ENCODE data around the gene ATP8A1.
A peak's percentile ranks its signal among the peaks of the same experiment; 100 is the strongest.

The ATP8A1 gene

DNA sequence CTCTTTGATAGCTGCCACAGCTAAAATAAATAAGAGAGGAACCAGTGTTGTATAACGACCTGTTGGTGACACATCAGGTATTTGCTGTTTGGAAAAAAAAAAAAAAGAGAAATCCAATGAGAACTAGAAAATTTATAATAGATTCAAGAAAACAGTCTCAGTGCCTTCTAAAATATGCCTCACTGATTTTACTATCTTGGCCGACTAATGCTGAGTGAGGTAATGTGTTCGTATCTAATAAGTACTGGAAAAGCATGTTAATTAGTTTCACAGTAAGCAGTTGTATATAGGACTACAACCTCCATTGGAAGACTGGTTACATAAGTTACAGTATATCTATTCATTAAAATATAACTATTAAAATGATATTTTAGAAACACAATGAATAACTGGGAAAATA lies 32.4 kb downstream of the ATP8A1 start:
- no peak for DNase-seq

- DNase-seq = no peak
Observed at GRCh38 chr4:42618023-42618422, 38.9 kb downstream of the ATP8A1 start.

DNA sequence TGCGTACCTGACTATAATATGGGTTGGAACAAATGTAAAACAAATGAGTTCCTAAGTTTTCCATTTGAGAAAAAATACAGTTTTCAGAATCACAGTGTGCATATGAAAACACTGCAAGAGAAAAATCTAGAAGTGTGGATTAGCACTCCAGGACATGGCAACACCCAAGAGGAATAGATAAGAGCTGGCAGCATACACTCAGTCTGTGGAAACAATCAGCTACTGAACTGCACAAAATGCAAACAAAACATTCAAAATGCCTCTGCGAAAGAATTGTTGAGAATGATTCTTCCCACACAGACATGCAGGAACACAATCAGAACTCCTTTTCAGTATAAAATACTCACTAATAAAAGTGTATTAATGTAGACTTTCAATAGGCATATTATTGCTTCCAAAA lies 39.9 kb downstream of the ATP8A1 start:
- DNase-seq = no peak

GRCh38 chr4:42616572-42616971 lies 40.3 kb downstream of the ATP8A1 start:
- no peak for DNase-seq

DNA sequence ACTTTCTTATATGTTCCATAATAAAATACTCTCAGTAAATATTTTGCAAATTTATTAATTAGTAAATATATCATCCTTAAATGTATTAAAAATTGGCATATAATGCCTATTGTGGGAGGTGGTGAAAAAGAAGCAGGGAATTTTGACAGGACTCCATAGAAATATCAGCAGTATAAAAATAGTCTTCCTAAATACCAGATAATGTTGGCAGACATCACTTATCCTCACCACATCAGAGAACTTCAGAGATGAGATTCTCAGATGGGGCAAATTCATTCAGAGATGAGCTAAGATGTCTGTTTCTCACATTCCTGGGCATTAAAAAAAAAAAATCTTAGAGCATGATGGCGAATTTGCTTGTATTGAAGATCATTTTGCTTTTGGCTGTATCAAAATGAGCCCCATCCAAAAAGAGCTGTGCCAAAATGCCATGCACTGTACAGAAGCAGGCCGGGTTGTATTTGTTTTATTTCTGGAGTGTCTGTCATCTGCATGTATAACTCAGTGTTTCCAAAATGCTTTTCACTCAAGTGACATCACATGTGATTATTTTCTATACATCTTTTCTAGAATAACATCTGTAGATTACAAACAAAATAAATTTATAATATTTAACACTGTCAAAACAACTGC lies 41.7 kb downstream of the ATP8A1 start:
- DNase-seq = no peak

GRCh38 chr4:42612898-42613297 lies 44.0 kb downstream of the ATP8A1 start:
- DNase-seq = no peak

DNA sequence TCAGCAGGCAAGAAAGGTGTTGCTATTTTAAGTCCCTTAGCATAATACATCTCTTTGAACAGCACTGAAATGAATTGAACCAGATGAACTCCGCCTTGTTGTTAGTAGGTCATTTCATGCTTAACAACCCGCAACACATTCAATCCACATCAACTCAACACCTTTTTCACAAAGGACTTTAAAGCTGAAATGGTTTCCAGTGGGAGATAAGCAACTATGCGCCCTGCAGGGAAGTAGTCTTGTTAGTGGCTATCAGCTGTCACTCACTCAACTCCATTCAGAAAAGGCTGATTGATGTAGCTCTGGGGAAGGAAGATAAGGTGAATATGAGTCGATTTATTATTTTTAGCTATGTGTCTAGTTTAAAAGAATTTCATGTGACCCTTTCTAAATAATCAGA lies 46.0 kb downstream of the ATP8A1 start:
- DNase-seq = no peak

GRCh38 chr4:42609051-42609450 lies 47.9 kb downstream of the ATP8A1 start:
- DNase-seq = no peak

- no peak for DNase-seq
Observed at GRCh38 chr4:42608551-42608950, 48.4 kb downstream of the ATP8A1 start.

GRCh38 chr4:42607011-42607726 lies 49.7 kb downstream of the ATP8A1 start:
- DNase-seq = no peak

DNA sequence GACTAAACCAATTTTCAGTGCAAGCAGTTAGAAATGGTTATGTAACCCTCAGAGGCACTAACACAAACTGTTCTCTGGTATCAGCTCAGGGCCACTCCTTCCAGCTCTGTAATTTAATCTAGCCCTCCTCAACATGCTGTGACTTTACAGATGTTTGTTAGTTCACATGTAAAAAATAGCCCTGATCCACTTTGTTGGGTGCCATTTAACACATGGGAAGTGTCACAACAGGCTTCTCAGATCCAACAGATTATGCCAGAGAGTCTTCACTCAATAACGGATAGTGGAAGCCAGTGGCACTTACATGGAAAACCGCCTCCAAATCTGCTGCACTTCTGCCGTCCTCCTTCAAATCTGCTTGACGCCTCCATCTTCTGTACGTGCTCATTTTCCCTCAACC lies 51.6 kb downstream of the ATP8A1 start:
- no peak for DNase-seq

GRCh38 chr4:42603862-42604261 lies 53.0 kb downstream of the ATP8A1 start:
- no peak for DNase-seq

DNA sequence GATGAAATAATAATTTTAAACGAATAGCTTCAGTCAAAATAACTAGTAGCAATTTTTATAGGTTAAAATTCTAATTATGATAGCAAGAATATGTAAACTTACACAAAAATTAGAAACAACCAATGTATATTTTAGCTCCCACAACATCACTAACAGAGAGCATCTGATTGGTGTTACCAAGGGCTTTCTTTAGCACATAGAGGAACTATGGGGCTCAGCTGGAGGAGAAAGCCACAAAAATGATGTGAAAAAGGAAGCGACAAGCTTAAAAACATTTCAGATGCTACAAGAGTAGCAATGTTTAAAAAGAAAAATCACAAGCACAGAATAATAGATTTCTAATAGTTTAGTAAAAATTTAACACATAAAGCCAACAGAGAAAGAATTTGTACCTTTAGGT lies 56.3 kb downstream of the ATP8A1 start:
- DNase-seq = no peak

DNA sequence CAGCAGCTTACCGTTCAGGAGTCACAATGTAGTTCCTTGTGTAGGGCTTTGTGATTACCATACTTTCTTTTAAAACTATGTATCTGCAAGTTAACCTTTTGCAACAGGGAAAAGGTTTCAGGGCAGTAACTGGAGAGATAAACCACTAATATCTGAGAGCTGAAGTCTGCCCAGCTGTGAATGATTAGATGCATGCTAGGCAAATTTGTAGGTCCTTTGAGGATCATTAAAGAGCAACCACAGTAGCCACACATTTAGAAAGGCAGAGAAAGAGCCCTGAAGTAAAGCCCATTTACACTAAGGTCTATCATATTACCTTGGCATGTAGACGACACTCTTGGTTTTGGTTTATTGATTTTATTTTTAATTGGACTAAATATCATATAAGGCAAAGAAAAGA lies 60.0 kb downstream of the ATP8A1 start:
- DNase-seq = no peak

- no peak for DNase-seq
Observed at GRCh38 chr4:42594888-42595287, 62.0 kb downstream of the ATP8A1 start.

DNA sequence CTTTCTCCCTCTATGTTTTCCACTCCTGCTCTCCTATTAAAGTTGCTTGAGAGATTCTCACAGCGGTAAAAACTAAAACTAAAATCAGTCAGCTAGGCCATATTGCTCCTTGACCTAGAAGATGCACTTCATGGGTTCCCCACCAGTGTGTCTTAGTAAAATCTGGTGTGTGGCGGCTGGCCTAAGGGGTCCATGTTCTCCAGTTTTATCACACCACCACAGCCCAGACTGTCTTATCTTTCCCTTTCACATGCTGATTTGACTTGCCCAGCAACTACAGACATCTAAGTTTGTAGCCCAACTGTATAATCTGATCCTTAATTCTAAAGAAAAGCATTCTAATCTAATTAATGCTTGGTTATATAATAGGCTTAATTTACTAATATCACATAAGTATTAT lies 68.0 kb downstream of the ATP8A1 start:
- DNase-seq = no peak

GRCh38 chr4:42586775-42587174 lies 70.1 kb downstream of the ATP8A1 start:
- no peak for DNase-seq

GRCh38 chr4:42579903-42580302 lies 77.0 kb downstream of the ATP8A1 start:
- DNase-seq = no peak

- no peak for DNase-seq
Observed at GRCh38 chr4:42578187-42578586, 78.7 kb downstream of the ATP8A1 start.

- no peak for DNase-seq
Observed at GRCh38 chr4:42574870-42575430, 82.0 kb downstream of the ATP8A1 start.

DNA sequence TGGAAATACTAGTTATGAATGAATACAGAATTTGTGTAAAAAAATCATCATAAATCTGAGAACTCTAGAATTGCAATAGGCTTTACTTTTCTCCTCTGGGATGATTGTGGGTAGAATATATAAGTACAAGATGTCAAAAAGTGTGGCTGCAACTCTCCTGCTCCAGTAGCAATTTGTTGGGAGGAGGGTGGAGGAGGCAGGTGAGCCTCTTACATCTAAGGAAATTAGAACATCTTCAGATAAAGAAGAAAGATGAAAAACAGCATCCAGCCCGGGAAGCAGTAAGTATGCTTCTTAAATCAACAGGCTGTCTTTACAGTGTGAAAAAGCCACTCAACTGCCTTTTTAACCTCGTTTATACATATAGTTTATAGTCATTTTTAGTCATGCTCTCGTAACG lies 83.7 kb downstream of the ATP8A1 start:
- no peak for DNase-seq

GRCh38 chr4:42570221-42570620 lies 86.7 kb downstream of the ATP8A1 start:
- no peak for DNase-seq

DNA sequence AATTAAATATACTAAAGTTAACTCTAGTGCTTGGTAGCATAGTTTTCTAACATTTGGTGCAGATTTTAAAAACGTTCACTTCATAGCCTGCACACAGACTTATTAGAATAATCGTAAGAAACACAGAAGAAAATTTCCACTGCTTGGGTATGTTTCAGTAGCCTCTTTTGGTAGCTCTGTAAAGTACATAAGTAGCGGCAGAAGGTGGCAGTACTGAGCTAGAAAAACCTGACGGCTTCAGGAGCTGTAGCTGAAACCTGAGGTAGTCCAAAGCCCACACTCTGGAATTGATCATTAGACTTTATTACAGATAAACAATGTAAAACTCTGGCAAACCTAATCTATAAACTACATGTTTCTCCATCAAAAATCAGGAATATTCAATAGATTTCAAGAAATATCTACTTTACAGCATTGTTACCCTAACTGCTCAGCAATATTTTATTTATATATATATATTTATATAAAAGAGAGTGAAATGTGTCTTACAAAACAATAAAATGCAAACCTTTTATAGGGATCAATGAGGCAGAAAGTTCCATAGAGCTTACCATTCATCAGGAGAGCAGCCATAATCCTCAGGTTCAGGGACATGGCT lies 88.2 kb downstream of the ATP8A1 start:
- DNase-seq = peak; percentile 64

DNA sequence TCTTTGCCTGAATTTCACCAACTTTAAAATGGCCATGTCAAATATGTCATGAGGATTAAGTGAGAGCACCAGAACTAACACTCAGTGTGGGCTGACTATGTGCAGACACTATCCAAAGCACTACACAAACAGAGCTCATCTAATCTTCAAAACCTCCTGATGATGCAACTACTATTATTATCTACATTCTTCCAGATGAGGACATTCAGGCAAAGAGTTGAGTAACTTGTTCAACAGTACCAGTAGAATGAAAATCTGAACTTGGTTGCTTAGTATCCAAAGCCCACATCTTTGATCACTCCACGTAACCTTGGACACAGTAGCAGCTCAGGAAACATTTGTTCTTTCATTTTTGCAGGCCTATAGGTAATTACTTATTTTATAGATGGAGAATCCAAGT lies 90.1 kb downstream of the ATP8A1 start:
- DNase-seq = no peak
